Measurements from ENCODE around the gene KCNA10. TPM values are rescaled to one million over a fixed set of nuclear protein-coding genes. Genes with fewer than 3 reads are reported as not detected.
"Not testable (repeated sequence)": the region's sequence is repeated elsewhere in the genome, so short reads cannot be mapped to it uniquely, and the experiment has no call there.

KCNA10 gene
- total RNA-seq, 1 experiment from 2014 or later = not detected

GRCh38 chr1:110510921-110511320 is 8.1 kb downstream of the KCNA10 start:
- DNase-seq (ENCODE audit: low read depth, low spot score); H3K36me3 ChIP-seq (ENCODE audit: control insufficient read depth in 1 of 2, insufficient read depth in 2 of 2, low read length in 2 of 2); H3K4me2 ChIP-seq (ENCODE audit: low read length); ATAC-seq; RAD21 ChIA-PET (ENCODE audit: low non-redundant PET in 1 of 2, low total read pairs in 2 of 2, uncharacterized antibody in 2 of 2, unreplicated experiment in 2 of 2); H3K9me2 ChIP-seq (ENCODE audit: insufficient read depth); H3K4me3 ChIP-seq (replicated peaks in 1 of 2; ENCODE audit: low read depth in 1 of 2, low read length in 2 of 2); H3K79me2 ChIP-seq (ENCODE audit: insufficient read depth, low read length); POLR2A ChIA-PET; H3K9me3 ChIP-seq (ENCODE audit: control insufficient read depth in 1 of 2, insufficient read depth in 1 of 2, low read depth in 1 of 2, low read length in 2 of 2); intact Hi-C loops (cut with micrococcal nuclease); BruUV-seq (replicated peaks); H2AFZ ChIP-seq (ENCODE audit: low read depth, low read length, poor library complexity, severe bottlenecking); H3K27ac ChIP-seq (ENCODE audit: low read depth, low read length); H3K27me3 ChIP-seq (ENCODE audit: insufficient read depth, low read length); H3K9ac ChIP-seq (ENCODE audit: low read length); H4K20me1 ChIP-seq (ENCODE audit: insufficient read depth): not testable (repeated sequence)
- peaks cover 0 to 11% of the 10 kb centered on the region in 2 experiments; a peak in 2 of 4 replicates for H3K4me1 ChIP-seq (ENCODE audit: control insufficient read depth in 1 of 2, insufficient read depth in 2 of 2, low read length in 2 of 2)
- CTCF ChIA-PET = interaction anchor here (0.9 to 1.7 kb wide), 2 partner anchors 13 to 15 kb away, joined by 3 to 4 read pairs; no protein-coding TSS in a partner anchor

GRCh38 chr1:110509655-110510054 is 9.3 kb downstream of the KCNA10 start:
- no TSS peak for BruUV-seq (replicated peaks)
- TF ChIP-seq REST (IDR thresholded peaks at IDR 0.05; ENCODE audit: low read depth) (no peak), EGR1 (IDR thresholded peaks at IDR 0.05; ENCODE audit: low read depth) (no peak), SIN3A (IDR thresholded peaks at IDR 0.05; ENCODE audit: low read depth) (no peak), ELF1 (IDR thresholded peaks at IDR 0.05; ENCODE audit: borderline replicate concordance, low read depth) (no peak), ATF3 (IDR thresholded peaks at IDR 0.05) (no peak), POLR2A (IDR thresholded peaks at IDR 0.05; ENCODE audit: borderline replicate concordance, extremely low read depth, insufficient read depth, insufficient read length) (no peak), CEBPB (IDR thresholded peaks at IDR 0.05; ENCODE audit: low read depth) (no peak), SP1 (IDR thresholded peaks at IDR 0.05; ENCODE audit: low read depth) (no peak), JUND (IDR thresholded peaks at IDR 0.05) (no peak), ZFX (IDR thresholded peaks at IDR 0.05) (no peak), SRF (IDR thresholded peaks at IDR 0.05; ENCODE audit: low read depth) (no peak), TCF7L2 (IDR thresholded peaks at IDR 0.05; ENCODE audit: borderline replicate concordance, extremely low read depth, insufficient read depth, insufficient read length) (no peak), EZH2 (IDR thresholded peaks at IDR 0.05) (no peak), FOSL1 (IDR thresholded peaks at IDR 0.05; ENCODE audit: low read depth) (no peak), ZBTB33 (IDR thresholded peaks at IDR 0.05; ENCODE audit: extremely low read depth, insufficient replicate concordance, low read length) (no peak)

More at GRCh38 chr1:110509655-110510054, 9.3 kb downstream of the KCNA10 start:
- Histone ChIP-seq H3K9ac (ENCODE audit: low read length) (no peak overlapping the region), H3K9me3 (ENCODE audit: control insufficient read depth in 1 of 2, insufficient read depth in 1 of 2, low read depth in 1 of 2, low read length in 2 of 2) (no peaks in the 10 kb centered on the region), H4K20me1 (ENCODE audit: insufficient read depth) (no peaks in the 10 kb centered on the region), H3K9me2 (ENCODE audit: insufficient read depth) (no peaks in the 10 kb centered on the region), H3K79me2 (ENCODE audit: insufficient read depth, low read length) (no peaks in the 10 kb centered on the region), H3K27me3 (ENCODE audit: insufficient read depth, low read length) (no peaks in the 10 kb centered on the region), H3K36me3 (ENCODE audit: control insufficient read depth in 1 of 2, insufficient read depth in 2 of 2, low read length in 2 of 2) (no peaks in the 10 kb centered on the region), H3K4me1 (ENCODE audit: control insufficient read depth in 1 of 2, insufficient read depth in 2 of 2, low read length in 2 of 2) (peaks cover 0 to 11% of the 10 kb centered on the region in 2 experiments; a peak in 2 of 4 replicates), H3K27ac (ENCODE audit: low read depth, low read length) (no peak overlapping the region), H2AFZ (ENCODE audit: low read depth, low read length, poor library complexity, severe bottlenecking) (no peak overlapping the region), H3K4me3 (replicated peaks in 1 of 2; ENCODE audit: low read depth in 1 of 2, low read length in 2 of 2) (no peak overlapping the region), H3K4me2 (ENCODE audit: low read length) (no peak overlapping the region)
- POLR2A ChIA-PET = no interaction called here
- RAD21 ChIA-PET (ENCODE audit: low non-redundant PET in 1 of 2, low total read pairs in 2 of 2, uncharacterized antibody in 2 of 2, unreplicated experiment in 2 of 2) = no interaction called here
- CTCF ChIA-PET = no interaction called here
- DNase-seq (ENCODE audit: low read depth, low spot score) (no peak), ATAC-seq (no peak)
- intact Hi-C loops (cut with micrococcal nuclease) = no loop called here
